GM19043 (cell line): Measurements from ENCODE around the gene CHCHD1.
"Not testable (repeated sequence)": the region's sequence is repeated elsewhere in the genome, so short reads cannot be mapped to it uniquely, and the experiment has no call there.

Source experiments
- ATAC-seq: cut with Tn5 transposase; IDR thresholded peaks from one replicate; pipeline ENCODE4 v1.9.1; 2021; ENCODE audit warnings: low read depth; ENCODE audit not compliant: unreplicated experiment

CHCHD1 gene

GRCh38 chr10:73790886-73791625, 9.2 kb downstream of the CHCHD1 start:
- no peak for ATAC-seq

GRCh38 chr10:73791871-73792400, 10.1 kb downstream of the CHCHD1 start:
- ATAC-seq: no peak

GRCh38 chr10:73793456-73793855, 11.6 kb downstream of the CHCHD1 start:
- no peak for ATAC-seq

- not testable (repeated sequence) for ATAC-seq
Measured at GRCh38 chr10:73795491-73795890, 13.6 kb downstream of the CHCHD1 start.

GRCh38 chr10:73796035-73796434, 14.2 kb downstream of the CHCHD1 start:
- not testable (repeated sequence) for ATAC-seq

GRCh38 chr10:73796766-73797165, 14.9 kb downstream of the CHCHD1 start:
- ATAC-seq: no peak

GRCh38 chr10:73797324-73798025, 15.6 kb downstream of the CHCHD1 start:
- ATAC-seq: no peak

- ATAC-seq: no peak
Measured at GRCh38 chr10:73798087-73798486, 16.2 kb downstream of the CHCHD1 start.

GRCh38 chr10:73798927-73799560, 17.2 kb downstream of the CHCHD1 start:
- ATAC-seq: no peak

- no peak for ATAC-seq
Measured at GRCh38 chr10:73799899-73800559, 18.2 kb downstream of the CHCHD1 start.

GRCh38 chr10:73800560-73801252, 18.9 kb downstream of the CHCHD1 start:
- no peak for ATAC-seq

GRCh38 chr10:73801253-73801590, 19.4 kb downstream of the CHCHD1 start:
- no peak for ATAC-seq

GRCh38 chr10:73802276-73802991, 20.6 kb downstream of the CHCHD1 start:
- no peak for ATAC-seq

- no peak for ATAC-seq
Measured at GRCh38 chr10:73803680-73804286, 21.9 kb downstream of the CHCHD1 start.

GRCh38 chr10:73806176-73806950, 24.5 kb downstream of the CHCHD1 start:
- ATAC-seq: no peak

- ATAC-seq: no peak
Measured at GRCh38 chr10:73807471-73807870, 25.6 kb downstream of the CHCHD1 start.

- no peak for ATAC-seq
Measured at GRCh38 chr10:73808021-73808815, 26.4 kb downstream of the CHCHD1 start.
